Motor neuron (in vitro differentiated cells): ENCODE measurements around the gene HABP4. TPM values are rescaled to one million over a fixed set of nuclear protein-coding genes. Genes with fewer than 3 reads are reported as not detected.

ENCODE experiments used
- ATAC-seq, 8 experiments: fragments of 200-7000 bp; cut with Tn5 transposase; replicated peaks in 6 of 8; 2 replicates each; pipeline ENCODE4 v1.8.0; 2021; ENCODE audit warnings: mild to moderate bottlenecking in 8 of 8, moderate library complexity in 8 of 8
- H3K27ac ChIP-seq, 2 donors: fragments of 250-450 bp; sonication (Bioruptor Pico); 2 replicates each; pipeline ENCODE4 v1.9.0; 2021; ENCODE audit warnings: antibody characterized with exemption in 2 of 2, mild to moderate bottlenecking in 2 of 2, moderate library complexity in 1 of 2
- H3K4me1 ChIP-seq, 2 donors: fragments of 250-450 bp; sonication (Bioruptor Pico); replicated peaks in 1 of 2; 2 replicates each; pipeline ENCODE4 v1.6.1; 2021; ENCODE audit warnings: antibody characterized with exemption in 2 of 2, mild to moderate bottlenecking in 2 of 2, moderate library complexity in 1 of 2
- H3K4me3 ChIP-seq, 5 donors: fragments of 250-450 bp; sonication (Bioruptor Pico); 2 replicates each; pipeline ENCODE4 v1.9.0; 2021; ENCODE audit warnings: antibody characterized with exemption in 5 of 5, mild to moderate bottlenecking in 5 of 5, moderate library complexity in 4 of 5
- WGBS, 10 experiments: fragments of 450-650 bp; shearing (Covaris generic); methylation state at CpG; one replicate each; pipeline ENCODE4 v1.0.0; 2022; 5-methylcytosine and 5-hydroxymethylcytosine counted together
- in situ Hi-C, 9 experiments: fragments of 400-800 bp; cut with MboI; loops; one replicate each; pipeline ENCODE4 v1.15.0; 2021; ENCODE audit warnings: low sequenced_read_pairs in 9 of 9, low pct_unique_long_range_greater_than_20kb in 2 of 9; ENCODE audit not compliant: unreplicated experiment in 9 of 9
- total RNA-seq, 8 experiments: library from RNA; unstranded; fragments of 300-600 nt; gene quantifications; 2 replicates each; pipeline versions ENCODE4 v1.2.3 to v1.2.4, GENCODE V29; 2022

The HABP4 gene
- total RNA-seq, 8 experiments from 2014 or later, result 4.0 to 30.2 (median 24.0) TPM

GRCh38 chr9:96460882-96461281 lies 10.9 kb downstream of the HABP4 start:
- Histone ChIP-seq H3K4me3 (no peak overlapping the region), H3K27ac (no peak overlapping the region), H3K4me1 (no peaks in the 10 kb centered on the region)
- in situ Hi-C loops, result loop anchor here in 2 of 9 experiments (25.0 kb wide), 2 partner anchors 126 to 151 kb away; partner anchors contain the start of gene CDC14B (in 1 of the 2)
- ATAC-seq, result peak in 3 of 8 experiments; percentile 41 to 80 (median 72)

DNA sequence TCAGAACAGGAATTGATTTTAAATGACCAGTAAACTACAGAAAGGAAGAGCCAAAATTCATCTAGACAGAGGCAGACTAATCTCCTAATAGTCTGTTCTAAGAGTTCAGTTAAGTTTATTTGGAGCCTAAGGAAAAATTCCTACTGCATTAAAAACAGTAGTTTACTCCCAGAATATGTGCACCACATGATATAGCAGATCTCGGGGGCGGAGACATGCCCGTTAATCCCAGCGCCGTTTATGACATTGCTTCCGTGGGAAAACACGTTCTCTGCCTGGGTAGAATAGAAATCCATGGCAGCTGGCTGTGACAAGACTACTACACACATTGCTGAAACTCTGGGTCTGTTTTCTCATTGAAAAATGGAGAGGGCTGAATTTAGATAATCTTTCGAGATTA lies 11.4 kb downstream of the HABP4 start:
- H3K4me3 ChIP-seq, result no peak overlapping the region
- H3K27ac ChIP-seq, result no peak overlapping the region
- in situ Hi-C loops, result loop anchor here in 2 of 9 experiments (25.0 kb wide), 2 partner anchors 126 to 151 kb away; partner anchors contain the start of gene CDC14B (in 1 of the 2)
- ATAC-seq, result peak in 2 of 8 experiments; percentile 89 to 90
- H3K4me1 ChIP-seq, result no peaks in the 10 kb centered on the region
- 3 to 98% (median 92%) methylated on average over 1 to 8 of the region's 8 CpGs for WGBS, 10 experiments

- in situ Hi-C loops, result loop anchor here in 2 of 9 experiments (25.0 kb wide), 2 partner anchors 125 to 150 kb away; partner anchors contain the start of gene CDC14B (in 1 of the 2)
- no peak for ATAC-seq
- Histone ChIP-seq H3K4me1 (no peaks in the 10 kb centered on the region), H3K27ac (no peak overlapping the region), H3K4me3 (no peak overlapping the region)
- WGBS, 10 experiments, result 60 to 100% (median 95%) methylated on average over 1 to 6 of the region's 6 CpGs; no CpG with 5 or more reads in 4 of the 10 experiments
Measured at GRCh38 chr9:96462541-96462940, 12.6 kb downstream of the HABP4 start.

- no peaks in the 10 kb centered on the region for H3K4me1 ChIP-seq
- 55 to 100% (median 85%) methylated on average over 1 to 6 of the region's 6 CpGs for WGBS, 10 experiments
- in situ Hi-C loops, result loop anchor here in 2 of 9 experiments (25.0 kb wide), 2 partner anchors 123 to 148 kb away; partner anchors contain the start of gene CDC14B (in 1 of the 2)
- no peak overlapping the region for H3K27ac ChIP-seq
- no peak overlapping the region for H3K4me3 ChIP-seq
- ATAC-seq, result no peak
Measured at GRCh38 chr9:96464426-96464825, 14.5 kb downstream of the HABP4 start.

DNA sequence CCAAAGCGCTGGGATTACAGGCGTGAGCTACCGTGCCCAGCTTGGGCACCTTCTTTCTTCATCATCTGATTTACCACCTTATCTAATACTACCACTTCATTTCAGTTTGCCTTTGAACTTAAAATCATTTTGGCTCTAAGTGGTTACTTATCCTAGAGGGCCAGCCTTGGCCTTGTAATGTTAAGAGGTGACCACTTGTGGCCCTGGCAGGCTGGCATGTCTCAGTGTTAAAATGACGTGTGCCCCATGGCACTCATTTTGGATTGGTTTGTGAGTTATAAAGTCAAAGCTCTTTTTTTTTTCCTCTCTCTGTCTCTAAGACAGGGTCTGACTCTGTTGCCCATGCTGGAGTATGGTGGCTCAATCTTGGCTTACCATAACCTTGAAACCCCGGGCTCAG lies 17.8 kb downstream of the HABP4 start:
- Histone ChIP-seq H3K4me1 (no peaks in the 10 kb centered on the region), H3K4me3 (no peak overlapping the region), H3K27ac (no peak overlapping the region)
- in situ Hi-C loops, result loop anchor here in 2 of 9 experiments (25.0 kb wide), 2 partner anchors 120 to 145 kb away; partner anchors contain the start of gene CDC14B (in 1 of the 2)
- 93 to 100% (median 97%) methylated on average over 1 to 5 of the region's 5 CpGs; no CpG with 5 or more reads in 6 of the 10 experiments for WGBS, 10 experiments
- ATAC-seq, result no peak

- no peaks in the 10 kb centered on the region for H3K4me1 ChIP-seq
- H3K4me3 ChIP-seq, result no peak overlapping the region
- 72 to 100% (median 97%) methylated on average over 1 to 4 of the region's 4 CpGs; no CpG with 5 or more reads in 1 of the 10 experiments for WGBS, 10 experiments
- H3K27ac ChIP-seq, result no peak overlapping the region
- in situ Hi-C loops, result no loop called here
- no peak for ATAC-seq
Measured at GRCh38 chr9:96476013-96476412, 26.0 kb downstream of the HABP4 start.

DNA sequence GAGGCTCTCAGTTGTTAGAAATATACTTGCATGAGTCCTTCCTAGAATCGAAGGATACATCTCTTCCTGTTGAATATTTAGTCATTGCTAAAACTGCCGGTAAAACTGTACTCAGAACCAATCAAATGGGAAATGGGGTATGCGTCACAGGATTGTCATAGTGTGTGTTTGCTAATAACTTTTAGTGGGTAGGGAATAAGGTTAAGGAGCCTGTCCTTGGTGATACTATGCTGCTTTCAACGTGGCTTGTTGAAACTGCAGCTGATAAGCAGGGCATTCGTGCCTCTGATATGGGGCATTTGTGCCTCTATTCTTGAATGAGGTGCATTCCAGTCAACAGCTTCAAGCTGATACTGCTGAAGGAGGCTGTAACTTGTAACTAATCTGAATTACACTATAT lies 26.6 kb downstream of the HABP4 start:
- WGBS, 10 experiments, result 21 to 100% (median 70%) methylated on average over 1 to 5 of the region's 5 CpGs; no CpG with 5 or more reads in 1 of the 10 experiments
- ATAC-seq, result peak in 1 of 8 experiments; percentile 69
- no peak overlapping the region for H3K27ac ChIP-seq
- H3K4me3 ChIP-seq, result no peak overlapping the region
- H3K4me1 ChIP-seq, result no peaks in the 10 kb centered on the region
- in situ Hi-C loops, result no loop called here

DNA sequence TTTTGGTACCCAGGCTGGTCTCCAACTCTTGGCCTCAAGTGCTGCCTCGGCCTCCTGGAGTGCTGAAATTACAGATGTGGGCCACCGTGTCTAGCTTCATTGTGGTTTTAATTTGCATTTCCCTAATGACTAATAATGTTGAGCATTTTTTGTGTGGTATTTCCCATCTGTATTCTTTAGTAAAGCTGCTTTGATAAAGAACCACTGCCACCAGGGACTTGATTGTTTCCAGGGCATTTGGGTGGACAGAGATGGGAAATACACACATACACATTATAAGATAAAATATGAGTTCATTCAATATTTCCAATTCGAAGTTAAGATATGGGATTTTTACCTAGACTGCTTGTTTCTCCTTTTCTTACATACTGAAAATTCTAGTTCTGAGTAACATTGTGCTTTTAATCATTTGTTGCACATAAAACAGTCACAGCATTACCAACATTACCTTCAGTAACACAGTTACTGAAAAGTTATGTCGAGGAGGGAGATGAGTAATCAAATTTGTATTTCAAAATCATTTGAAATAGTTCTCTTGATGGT lies 28.9 kb downstream of the HABP4 start:
- H3K4me3 ChIP-seq, result no peak overlapping the region
- H3K27ac ChIP-seq, result no peak overlapping the region
- in situ Hi-C loops, result no loop called here
- ATAC-seq, result peak in 2 of 8 experiments; percentile 55 to 76
- WGBS, 10 experiments, result 7 to 94% (median 83%) methylated on average over 2 to 4 of the region's 4 CpGs; no CpG with 5 or more reads in 1 of the 10 experiments
- H3K4me1 ChIP-seq, result no peaks in the 10 kb centered on the region

DNA sequence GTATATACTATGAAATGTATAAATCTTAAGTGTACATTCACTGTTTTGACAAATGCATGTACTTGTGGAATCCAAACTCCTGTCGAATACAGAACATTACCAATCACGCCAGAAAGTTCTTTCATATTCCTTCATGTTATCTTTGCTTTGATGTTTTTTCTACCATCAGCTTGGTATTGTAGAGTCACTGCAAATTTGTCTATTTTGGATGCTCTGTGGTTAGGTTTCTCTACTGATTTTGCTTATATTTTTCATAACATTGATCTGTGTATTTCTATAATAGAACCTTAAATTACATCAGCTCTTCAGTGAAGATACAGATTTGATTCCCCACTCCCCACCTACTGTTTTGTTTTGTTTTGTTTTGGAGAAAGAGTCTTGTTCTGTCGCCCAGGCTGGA lies 30.8 kb downstream of the HABP4 start:
- WGBS, 10 experiments, result 94 to 100% (median 100%) methylated on average over 1 to 3 of the region's 3 CpGs
- no peak for ATAC-seq
- in situ Hi-C loops, result no loop called here

GRCh38 chr9:96482476-96482875 lies 32.5 kb downstream of the HABP4 start:
- no peak overlapping the region for H3K27ac ChIP-seq
- in situ Hi-C loops, result no loop called here
- WGBS, 10 experiments, result 0 to 100% (median 70%) methylated on average over 1 to 2 of the region's 2 CpGs; no CpG with 5 or more reads in 1 of the 10 experiments
- H3K4me1 ChIP-seq, result no peaks in the 10 kb centered on the region
- H3K4me3 ChIP-seq, result no peak overlapping the region
- peak in 4 of 8 experiments; percentile 11 to 51 (median 26) for ATAC-seq

More for the DNA sequence above, 30.8 kb downstream of the HABP4 start:
- Histone ChIP-seq H3K27ac (no peak overlapping the region), H3K4me1 (no peaks in the 10 kb centered on the region), H3K4me3 (no peak overlapping the region)

GRCh38 chr9:96483197-96483596 lies 33.2 kb downstream of the HABP4 start:
- no peak overlapping the region for H3K4me3 ChIP-seq
- ATAC-seq, result no peak
- H3K27ac ChIP-seq, result no peak overlapping the region
- in situ Hi-C loops, result no loop called here
- 87 to 100% (median 100%) methylated on average over 1 to 3 of the region's 4 CpGs; no CpG with 5 or more reads in 4 of the 10 experiments for WGBS, 10 experiments
- H3K4me1 ChIP-seq, result no peaks in the 10 kb centered on the region

DNA sequence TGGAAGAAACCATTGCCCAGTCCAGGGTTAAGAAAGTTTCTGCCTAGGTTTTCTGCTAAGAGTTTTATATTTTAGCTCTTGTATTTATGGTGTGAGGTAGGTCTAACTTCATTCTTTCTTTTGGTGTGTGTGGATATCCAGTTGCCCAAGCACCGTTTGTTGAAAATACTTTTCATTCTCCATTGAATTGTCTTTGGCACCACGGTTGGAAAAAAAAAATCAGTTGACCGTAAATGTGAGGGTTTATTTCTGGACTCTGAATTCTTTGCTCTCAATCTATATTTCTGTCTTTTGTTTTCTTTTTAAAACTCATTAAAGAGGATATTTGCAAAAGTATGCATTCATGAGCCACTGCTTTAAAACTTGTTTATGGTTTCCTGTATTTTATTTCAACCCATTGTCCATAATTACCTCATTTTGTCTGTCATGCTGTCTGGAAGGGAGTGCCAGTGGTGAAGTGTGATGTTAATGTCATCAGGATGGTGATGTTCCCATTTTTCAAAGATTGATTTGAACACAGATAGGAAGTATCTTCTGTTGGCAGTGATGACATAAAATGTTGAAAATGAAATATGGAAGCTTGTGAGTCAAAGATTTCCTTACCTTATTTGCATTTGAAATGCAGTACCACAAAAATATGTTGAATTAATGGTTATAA lies 33.9 kb downstream of the HABP4 start:
- Histone ChIP-seq H3K4me3 (no peak overlapping the region), H3K27ac (no peak overlapping the region), H3K4me1 (no peaks in the 10 kb centered on the region)
- in situ Hi-C loops, result no loop called here
- 17 to 86% (median 50%) methylated on average over 1 to 3 of the region's 3 CpGs; no CpG with 5 or more reads in 1 of the 10 experiments for WGBS, 10 experiments
- peak in 1 of 8 experiments; percentile 30 for ATAC-seq

DNA sequence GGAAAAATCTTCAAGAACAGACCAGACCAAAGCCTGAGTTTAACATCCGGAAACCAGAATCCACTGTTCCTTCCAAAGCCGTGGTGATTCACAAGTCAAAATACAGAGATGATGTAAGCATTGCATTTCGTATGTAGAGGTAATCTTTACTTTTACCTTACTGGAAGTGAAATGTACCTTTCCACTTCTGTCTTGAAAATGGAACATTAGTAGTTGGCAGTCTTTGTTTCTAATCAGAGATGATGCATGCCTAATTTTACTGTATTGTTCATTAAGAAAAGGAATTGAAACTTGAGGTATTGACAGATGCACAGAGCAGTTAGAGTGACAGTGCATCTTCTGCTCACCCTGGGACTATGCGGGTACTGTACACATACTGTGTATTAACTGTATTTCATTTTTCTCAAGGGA lies 34.6 kb downstream of the HABP4 start:
- Histone ChIP-seq H3K4me3 (no peak overlapping the region), H3K4me1 (no peaks in the 10 kb centered on the region), H3K27ac (no peak overlapping the region)
- in situ Hi-C loops, result no loop called here
- 0 to 100% (median 93%) methylated on average over 1 to 4 of the region's 4 CpGs; no CpG with 5 or more reads in 1 of the 10 experiments for WGBS, 10 experiments
- ATAC-seq, result peak in 1 of 8 experiments; percentile 17
